Endodermal cell (in vitro differentiated cells): ENCODE data around the gene SEPTIN10. TPM values are rescaled to one million over a fixed set of nuclear protein-coding genes. Genes with fewer than 3 reads are reported as not detected.
A peak's percentile ranks its signal among the peaks of the same experiment; 100 is the strongest.

Experiments
- DNase-seq: peaks from one replicate; pipeline ENCODE4 v3.0.0-alpha.2; 2017
- H3K27ac ChIP-seq: 2 replicates; pipeline ENCODE4 v1.5.1; 2013; ENCODE audit warnings: mild to moderate bottlenecking, low read depth, low read length, moderate library complexity
- H3K27me3 ChIP-seq: 2 replicates; pipeline ENCODE4 v1.6.1; 2013; ENCODE audit warnings: mild to moderate bottlenecking, low read length, moderate library complexity; ENCODE audit not compliant: insufficient read depth, control insufficient read depth, poor library complexity, severe bottlenecking
- H3K36me3 ChIP-seq: 2 replicates; pipeline ENCODE4 v1.7.0; 2013; ENCODE audit warnings: mild to moderate bottlenecking, low read length, moderate library complexity; ENCODE audit not compliant: control insufficient read depth, insufficient read depth
- H3K4me1 ChIP-seq: one replicate; pipeline ENCODE4 v1.7.0; 2013; ENCODE audit warnings: low read length; ENCODE audit not compliant: control insufficient read depth, insufficient read depth
- H3K4me3 ChIP-seq: 2 replicates; pipeline ENCODE4 v1.5.1; 2013; ENCODE audit warnings: mild to moderate bottlenecking, low read length, moderate library complexity
- H3K9ac ChIP-seq: 2 replicates; pipeline ENCODE4 v1.6.1; 2013; ENCODE audit warnings: mild to moderate bottlenecking, low read length, moderate library complexity; ENCODE audit not compliant: poor library complexity, severe bottlenecking; ENCODE audit errors: extremely low read depth
- H3K9me3 ChIP-seq: 2 replicates; pipeline ENCODE4 v1.6.1; 2013; ENCODE audit warnings: mild to moderate bottlenecking, low read length, moderate library complexity; ENCODE audit not compliant: control insufficient read depth
- H3K27ac Mint-ChIP-seq: 2 replicates; pipeline ENCODE4 v1.8.0; 2020; ENCODE audit warnings: mixed read lengths
- H3K27me3 Mint-ChIP-seq: 2 replicates; pipeline ENCODE4 v1.8.0; 2021; ENCODE audit warnings: mild to moderate bottlenecking, mixed read lengths; ENCODE audit not compliant: insufficient read depth
- H3K36me3 Mint-ChIP-seq: 2 replicates; pipeline ENCODE4 v1.8.0; 2020; ENCODE audit warnings: low read depth, mixed read lengths
- H3K4me1 Mint-ChIP-seq: 2 replicates; pipeline ENCODE4 v1.8.0; 2020; ENCODE audit warnings: mixed read lengths
- H3K4me3 Mint-ChIP-seq: 2 replicates; pipeline ENCODE4 v1.8.0; 2020; ENCODE audit warnings: mild to moderate bottlenecking, moderate library complexity, mixed read lengths
- H3K9me3 Mint-ChIP-seq: 2 replicates; pipeline ENCODE4 v1.8.0; 2020; ENCODE audit warnings: mild to moderate bottlenecking, mixed read lengths
- CTCF ChIP-seq: fragments of 200-600 bp; sonication (generic); conservative IDR thresholded peaks from 2 replicates; pipeline ENCODE4 v1.5.0; 2021; ENCODE audit warnings: antibody characterized with exemption, mild to moderate bottlenecking
- WGBS, 2 experiments: methylation state at CpG; one replicate each; pipeline versions ENCODE4 v1.1.5 to v1.1.7; 2013; ENCODE audit warnings: missing lambda C conversion rate in 2 of 2, mixed read lengths in 1 of 2; ENCODE audit not compliant: insufficient coverage in 1 of 2, insufficient read length in 1 of 2; 5-methylcytosine and 5-hydroxymethylcytosine counted together
- total RNA-seq, 2 donors: library from RNA; stranded (reverse); fragmentation: NEBNext Ultra II Directional in 1 of 2; extraction: Animal tissue kit (Norgen Biotek cat#: 25700) in 1 of 2; gene quantifications; 2 replicates in 1 of 2; 3 replicates in 1 of 2; pipeline ENCODE4 v1.2.1, GENCODE V29; 2021

SEPTIN10 gene
- total RNA-seq, 2 donors from 2014 or later, result 103 to 120 TPM

GRCh38 chr2:109516445-109517117, 97.2 kb downstream of the SEPTIN10 start:
- peak; percentile 97 for TF ChIP-seq CTCF
- H3K27me3 Mint-ChIP-seq, result peaks cover 3% of the 10 kb centered on the region
- no peaks in the 10 kb centered on the region for H3K9me3 Mint-ChIP-seq
- Histone ChIP-seq H3K27me3 (no peaks in the 10 kb centered on the region), H3K36me3 (no peaks in the 10 kb centered on the region), H3K27ac (no peak overlapping the region), H3K9me3 (no peaks in the 10 kb centered on the region), H3K4me3 (no peak overlapping the region), H3K9ac (no peak overlapping the region), H3K4me1 (peaks cover 6% of the 10 kb centered on the region)
- H3K36me3 Mint-ChIP-seq, result no peaks in the 10 kb centered on the region
- no peak overlapping the region for H3K4me3 Mint-ChIP-seq
- WGBS, 2 experiments, result 34 to 44% methylated on average over 14 to 20 of the region's 20 CpGs
- H3K4me1 Mint-ChIP-seq, result peaks cover 30% of the 10 kb centered on the region
- DNase-seq, result peak; percentile 96
- H3K27ac Mint-ChIP-seq, result no peak overlapping the region

- no peak overlapping the region for H3K27ac ChIP-seq
- no peak for TF ChIP-seq CTCF
- Mint-ChIP-seq H3K36me3 (no peaks in the 10 kb centered on the region), H3K9me3 (no peaks in the 10 kb centered on the region), H3K4me3 (no peak overlapping the region), H3K4me1 (peaks cover 27% of the 10 kb centered on the region), H3K27ac (no peak overlapping the region), H3K27me3 (peaks cover 3% of the 10 kb centered on the region)
- no peak for DNase-seq
- WGBS, 2 experiments, result 90 to 93% methylated on average over 4 to 5 of the region's 5 CpGs
- no peak overlapping the region for H3K4me3 ChIP-seq
- no peaks in the 10 kb centered on the region for H3K27me3 ChIP-seq
- H3K36me3 ChIP-seq, result no peaks in the 10 kb centered on the region
- H3K9me3 ChIP-seq, result no peaks in the 10 kb centered on the region
- no peak overlapping the region for H3K9ac ChIP-seq
- peaks cover 6% of the 10 kb centered on the region for H3K4me1 ChIP-seq
Observed at GRCh38 chr2:109514857-109515256, 98.9 kb downstream of the SEPTIN10 start.

GRCh38 chr2:109513749-109514588, 99.8 kb downstream of the SEPTIN10 start:
- no peaks in the 10 kb centered on the region for H3K27me3 ChIP-seq
- Mint-ChIP-seq H3K9me3 (no peaks in the 10 kb centered on the region), H3K27me3 (peaks cover 2% of the 10 kb centered on the region), H3K36me3 (no peaks in the 10 kb centered on the region), H3K4me3 (no peak overlapping the region), H3K4me1 (peaks cover 27% of the 10 kb centered on the region), H3K27ac (no peak overlapping the region)
- no peaks in the 10 kb centered on the region for H3K36me3 ChIP-seq
- no peak overlapping the region for H3K4me3 ChIP-seq
- 93% methylated on average over 16 to 20 of the region's 20 CpGs for WGBS, 2 experiments
- DNase-seq, result no peak
- no peak overlapping the region for H3K27ac ChIP-seq
- H3K4me1 ChIP-seq, result peaks cover 6% of the 10 kb centered on the region
- TF ChIP-seq CTCF, result no peak
- H3K9me3 ChIP-seq, result no peaks in the 10 kb centered on the region
- H3K9ac ChIP-seq, result no peak overlapping the region
